Measurements from ENCODE around the gene ST3GAL4. TPM values are rescaled to one million over a fixed set of nuclear protein-coding genes. Genes with fewer than 3 reads are reported as not detected.
A peak's percentile ranks its signal among the peaks of the same experiment; 100 is the strongest.

The ST3GAL4 gene
- total and polyA plus RNA-seq, 2 of the 8 experiments (the other 6 are each of a cell fraction or from before 2014, with no cell fraction given) = 15.6 to 20.0 TPM

GRCh38 chr11:126413843-126414405, 58.4 kb downstream of the ST3GAL4 start:
- no peaks in the 10 kb centered on the region for H3K79me2 ChIP-seq (ENCODE audit: control insufficient read depth in 1 of 2, insufficient read depth in 2 of 2, low read length in 2 of 2)
- WGBS, 2 experiments (ENCODE audit: extremely low coverage in 1 of 2, insufficient coverage in 1 of 2, insufficient read length in 1 of 2, insufficient replicate concordance in 2 of 2, low coverage in 1 of 2, low lambda C conversion rate in 2 of 2, missing lambda C conversion rate in 1 of 2) = 92% methylated on average over 9 of the region's 9 CpGs; no CpG with 5 or more reads in 1 of the 2 experiments
- no peak overlapping the region for H3K56ac ChIP-seq (replicated peaks; ENCODE audit: insufficient read length, low read depth, low read length)
- peak overlapping the region; percentile 69; the same call in 1 of the 2 replicates for H4K8ac ChIP-seq (ENCODE audit: extremely low read depth, insufficient read depth, low read length)
- no peak overlapping the region for H4K5ac ChIP-seq (ENCODE audit: insufficient read length, low read depth, low read length)
- H3K4ac ChIP-seq (replicated peaks; ENCODE audit: insufficient read length, low read depth, low read length) = no peak overlapping the region
- H2BK20ac ChIP-seq (ENCODE audit: low read length) = no peak overlapping the region
- H3K14ac ChIP-seq (ENCODE audit: insufficient read length) = no peak overlapping the region
- no peak overlapping the region for H2AFZ ChIP-seq (ENCODE audit: low read length)
- H3K27ac ChIP-seq (ENCODE audit: low read depth, low read length) = no peak overlapping the region
- CTCF ChIA-PET (ENCODE audit: partially characterized antibody) = no interaction called here
- H2BK15ac ChIP-seq (ENCODE audit: low read length) = no peak overlapping the region
- TF ChIP-seq RBBP5 (IDR thresholded peaks at IDR 0.05; ENCODE audit: borderline replicate concordance, low read depth, low read length) (no peak), SRF (IDR thresholded peaks at IDR 0.05; ENCODE audit: low read depth, low read length) (no peak), ATF2 (IDR thresholded peaks at IDR 0.05; ENCODE audit: low read length) (no peak), NRF1 (IDR thresholded peaks at IDR 0.05; ENCODE audit: low read depth, low read length) (no peak), YY1 (IDR thresholded peaks at IDR 0.05; ENCODE audit: low read depth, low read length) (no peak)
- POLR2A ChIA-PET (ENCODE audit: partially characterized antibody) = interaction anchor here (0.9 kb wide), 1 partner anchor 138 kb away, joined by 3 read pairs; no protein-coding TSS in a partner anchor
- H3K36me3 ChIP-seq (ENCODE audit: control insufficient read depth in 2 of 4, insufficient read depth in 4 of 4, low read length in 3 of 4) = peaks cover 0 to 3% (median 0%) of the 10 kb centered on the region in 4 experiments; a peak in 1 of 8 replicates
- H3K4me1 ChIP-seq (replicated peaks in 1 of 4; ENCODE audit: control insufficient read depth in 3 of 4, insufficient read depth in 4 of 4, low read length in 3 of 4) = no peaks in the 10 kb centered on the region; a peak in 1 of 7 replicates
- no peak overlapping the region for H3K18ac ChIP-seq (ENCODE audit: extremely low read depth, low read length)
- no peaks in the 10 kb centered on the region; the same call in 1 of the 2 replicates for H3K23me2 ChIP-seq (ENCODE audit: low read depth, low read length)
- H3K9ac ChIP-seq (replicated peaks in 1 of 4; ENCODE audit: extremely low read depth in 1 of 4, low read depth in 3 of 4, low read length in 3 of 4) = no peak overlapping the region
- H3K4me3 ChIP-seq (ENCODE audit: extremely low read depth in 1 of 4, insufficient read depth in 2 of 4, low read depth in 3 of 4, low read length in 4 of 4) = no peak overlapping the region
- no peak overlapping the region for H3K23ac ChIP-seq (ENCODE audit: insufficient read length)
- no peak overlapping the region for H2BK5ac ChIP-seq (ENCODE audit: low read depth, low read length)
- no peak overlapping the region for H2BK120ac ChIP-seq (replicated peaks; ENCODE audit: low read depth, low read length)
- FAIRE-seq (no peak), DNase-seq (ENCODE audit: low read depth in 1 of 2, low spot score in 2 of 2) (no peak)
- no peaks in the 10 kb centered on the region for H4K20me1 ChIP-seq (replicated peaks in 1 of 2; ENCODE audit: control insufficient read depth in 1 of 2, insufficient read depth in 2 of 2, low read length in 2 of 2)
- H3K4me2 ChIP-seq (ENCODE audit: insufficient read depth in 1 of 2, low read depth in 2 of 2, low read length in 2 of 2) = no peak overlapping the region
- no peaks in the 10 kb centered on the region for H3K79me1 ChIP-seq (ENCODE audit: low read depth, low read length)
- no peak overlapping the region for H2AK5ac ChIP-seq (ENCODE audit: low read depth, low read length)
- peaks cover 0 to 5% (median 0%) of the 10 kb centered on the region in 4 experiments; a peak in 3 of 7 replicates for H3K27me3 ChIP-seq (replicated peaks in 1 of 4; ENCODE audit: control insufficient read depth in 3 of 4, extremely low read depth in 1 of 4, insufficient read depth in 3 of 4, low read length in 3 of 4)
- H2BK12ac ChIP-seq (ENCODE audit: low read depth, low read length) = no peak overlapping the region
- H4K91ac ChIP-seq (replicated peaks; ENCODE audit: insufficient read length, low read length) = no peak overlapping the region
- no peaks in the 10 kb centered on the region for H3K9me3 ChIP-seq (ENCODE audit: insufficient read depth in 2 of 2, low read depth in 1 of 2, low read length in 1 of 2)
